BLaER1 treated with 17β-estradiol and CSF1 and Interleukin-3, amounts not matched to agents 10 nM and 100 nM (cell line): Measurements from ENCODE around the gene PLCG1.
"Not testable (repeated sequence)": the region's sequence is repeated elsewhere in the genome, so short reads cannot be mapped to it uniquely, and the experiment has no call there.

Experiments used
- H3K27ac ChIP-seq, 11 experiments: shearing (Covaris generic); formaldehyde crosslinking; 2 replicates each; pipeline ENCODE4 v1.8.1; 2022
- H3K27me3 ChIP-seq, 11 experiments: shearing (Covaris generic); formaldehyde crosslinking; 2 replicates each; pipeline ENCODE4 v1.8.1; 2022
- H3K36me3 ChIP-seq, 11 experiments: shearing (Covaris generic); formaldehyde crosslinking; 2 replicates each; pipeline ENCODE4 v1.8.1; 2022
- H3K4me1 ChIP-seq, 10 experiments: shearing (Covaris generic); formaldehyde crosslinking; 2 replicates each; pipeline ENCODE4 v1.8.1; 2022
- H3K4me2 ChIP-seq, 11 experiments: shearing (Covaris generic); formaldehyde crosslinking; 2 replicates each; pipeline ENCODE4 v1.8.1; 2022
- H3K4me3 ChIP-seq, 10 experiments: shearing (Covaris generic); formaldehyde crosslinking; 2 replicates each; pipeline ENCODE4 v1.8.1; 2022
- H3K9ac ChIP-seq, 11 experiments: shearing (Covaris generic); formaldehyde crosslinking; 2 replicates each; pipeline ENCODE4 v1.8.1; 2022
- H3K9me3 ChIP-seq, 11 experiments: shearing (Covaris generic); formaldehyde crosslinking; replicated peaks in 1 of 11; 2 replicates each; pipeline ENCODE4 v1.8.1; 2022
- H4K20me1 ChIP-seq, 11 experiments: shearing (Covaris generic); formaldehyde crosslinking; 2 replicates each; pipeline ENCODE4 v1.8.1; 2022
- Cebpa-rat ChIP-seq, 11 experiments: shearing (Covaris generic); IDR thresholded peaks; 2 replicates each; pipeline ENCODE4 v1.8.1; 2022

The PLCG1 gene

GRCh38 chr20:41101660-41102059 lies 35.7 kb upstream of the PLCG1 start:
- H3K4me1 ChIP-seq, result no peaks in the 10 kb centered on the region
- no peak overlapping the region for H3K9ac ChIP-seq
- no peak for TF ChIP-seq Cebpa-rat (IDR thresholded peaks at IDR 0.05)
- H3K27me3 ChIP-seq, result no peaks in the 10 kb centered on the region
- H3K9me3 ChIP-seq, result no peaks in the 10 kb centered on the region
- H4K20me1 ChIP-seq, result peaks cover 0 to 21% (median 9%) of the 10 kb centered on the region in 11 experiments; a peak in 10 of 22 replicates
- H3K4me2 ChIP-seq, result no peak overlapping the region
- no peak overlapping the region for H3K27ac ChIP-seq
- peaks cover 88 to 99% (median 94%) of the 10 kb centered on the region in 11 experiments for H3K36me3 ChIP-seq
- no peak overlapping the region for H3K4me3 ChIP-seq

- Histone ChIP-seq H3K9ac (no peak overlapping the region), H3K36me3 (peaks cover 74 to 98% (median 87%) of the 10 kb centered on the region in 11 experiments), H3K4me2 (no peak overlapping the region), H3K4me3 (no peak overlapping the region), H4K20me1 (peaks cover 5 to 65% (median 22%) of the 10 kb centered on the region in 11 experiments; a peak in 13 of 22 replicates), H3K4me1 (peaks cover 0 to 18% (median 7%) of the 10 kb centered on the region in 10 experiments; a peak in 12 of 20 replicates), H3K27me3 (no peaks in the 10 kb centered on the region), H3K27ac (no peak overlapping the region), H3K9me3 (no peaks in the 10 kb centered on the region)
- no peak for TF ChIP-seq Cebpa-rat (IDR thresholded peaks at IDR 0.05)
Observed at GRCh38 chr20:41108531-41108930, 28.8 kb upstream of the PLCG1 start.

DNA sequence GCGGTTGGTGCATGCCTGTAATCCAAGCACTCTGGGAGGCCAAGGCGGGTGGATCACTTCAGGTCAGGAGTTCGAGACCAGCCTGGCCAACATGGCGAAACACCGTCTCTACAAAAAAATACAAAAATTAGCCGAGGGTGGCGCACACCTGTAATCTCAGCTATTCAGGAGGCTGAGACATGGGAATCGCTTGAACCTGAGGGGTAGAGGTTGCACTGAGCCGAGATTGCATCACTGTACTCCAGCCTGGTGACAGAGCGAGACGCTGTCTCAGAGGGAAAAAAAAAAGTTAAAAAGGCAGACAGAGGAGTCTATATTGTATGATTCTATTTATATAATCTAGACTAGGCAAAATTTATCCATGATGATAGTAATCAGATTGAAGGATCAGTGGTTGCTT lies 27.3 kb upstream of the PLCG1 start:
- H3K4me3 ChIP-seq, result no peak overlapping the region
- no peaks in the 10 kb centered on the region for H3K27me3 ChIP-seq
- no peak overlapping the region for H3K9ac ChIP-seq
- H3K36me3 ChIP-seq, result peaks cover 76 to 98% (median 90%) of the 10 kb centered on the region in 11 experiments
- no peaks in the 10 kb centered on the region for H3K9me3 ChIP-seq
- peaks cover 5 to 62% (median 25%) of the 10 kb centered on the region in 11 experiments; a peak in 15 of 22 replicates for H4K20me1 ChIP-seq
- no peak overlapping the region for H3K4me2 ChIP-seq
- no peak for TF ChIP-seq Cebpa-rat (IDR thresholded peaks at IDR 0.05)
- H3K27ac ChIP-seq, result no peak overlapping the region
- peaks cover 0 to 18% (median 7%) of the 10 kb centered on the region in 10 experiments; a peak in 12 of 20 replicates for H3K4me1 ChIP-seq

DNA sequence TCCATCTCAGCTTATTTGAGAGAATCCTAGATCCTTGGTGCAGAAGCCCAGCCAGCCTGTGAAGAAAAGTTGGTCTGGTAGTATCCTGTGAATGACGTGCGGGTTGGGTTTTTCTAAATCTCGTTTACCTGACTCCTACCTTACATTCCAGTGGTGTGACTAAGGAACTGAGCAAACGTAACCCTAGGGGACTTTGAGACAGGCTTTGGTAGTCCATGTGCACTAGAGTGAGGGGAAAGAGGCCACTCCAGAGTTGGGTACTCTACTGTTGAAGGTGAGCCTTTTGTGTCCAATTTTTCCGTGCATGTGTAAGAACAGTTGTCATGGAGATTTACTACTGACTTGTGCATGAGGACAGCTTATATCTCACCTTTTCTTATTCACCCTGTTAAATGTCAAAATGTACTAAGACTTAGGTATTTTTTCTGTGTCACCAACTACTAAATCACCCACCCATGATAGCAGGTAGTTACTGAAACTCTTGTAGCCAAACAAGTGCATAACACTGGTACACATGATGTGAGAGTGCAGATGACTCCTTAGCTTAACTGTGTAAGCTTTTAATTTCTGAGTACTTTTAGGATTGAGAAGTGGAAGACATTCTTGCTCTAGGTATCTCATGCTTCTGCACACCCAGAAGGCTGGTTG lies 26.3 kb upstream of the PLCG1 start:
- Histone ChIP-seq H3K9ac (no peak overlapping the region), H3K27ac (no peak overlapping the region), H3K4me1 (peaks cover 0 to 18% (median 7%) of the 10 kb centered on the region in 10 experiments; a peak in 12 of 20 replicates), H3K4me2 (0 out of 22 replicates have a peak overlapping the region, but pooled peaks of 1 of the 11 experiments have one; percentile 11), H4K20me1 (peaks cover 5 to 68% (median 34%) of the 10 kb centered on the region in 11 experiments; a peak in 16 of 22 replicates), H3K4me3 (no peak overlapping the region), H3K36me3 (peaks cover 85 to 99% (median 94%) of the 10 kb centered on the region in 11 experiments), H3K9me3 (no peaks in the 10 kb centered on the region), H3K27me3 (no peaks in the 10 kb centered on the region)
- TF ChIP-seq Cebpa-rat (IDR thresholded peaks at IDR 0.05), result no peak

GRCh38 chr20:41111578-41111951 lies 25.8 kb upstream of the PLCG1 start:
- peaks cover 5 to 70% (median 34%) of the 10 kb centered on the region in 11 experiments; a peak in 16 of 22 replicates for H4K20me1 ChIP-seq
- H3K27me3 ChIP-seq, result no peaks in the 10 kb centered on the region
- H3K27ac ChIP-seq, result no peak overlapping the region
- H3K4me1 ChIP-seq, result peaks cover 0 to 18% (median 7%) of the 10 kb centered on the region in 10 experiments; a peak in 12 of 20 replicates
- peaks cover 85 to 99% (median 95%) of the 10 kb centered on the region in 11 experiments for H3K36me3 ChIP-seq
- no peaks in the 10 kb centered on the region for H3K9me3 ChIP-seq
- no peak overlapping the region for H3K9ac ChIP-seq
- H3K4me3 ChIP-seq, result no peak overlapping the region
- no peak for TF ChIP-seq Cebpa-rat (IDR thresholded peaks at IDR 0.05)
- peak overlapping the region in 2 of 11 experiments; percentile 33 to 43; a peak in 2 of 22 replicates for H3K4me2 ChIP-seq

DNA sequence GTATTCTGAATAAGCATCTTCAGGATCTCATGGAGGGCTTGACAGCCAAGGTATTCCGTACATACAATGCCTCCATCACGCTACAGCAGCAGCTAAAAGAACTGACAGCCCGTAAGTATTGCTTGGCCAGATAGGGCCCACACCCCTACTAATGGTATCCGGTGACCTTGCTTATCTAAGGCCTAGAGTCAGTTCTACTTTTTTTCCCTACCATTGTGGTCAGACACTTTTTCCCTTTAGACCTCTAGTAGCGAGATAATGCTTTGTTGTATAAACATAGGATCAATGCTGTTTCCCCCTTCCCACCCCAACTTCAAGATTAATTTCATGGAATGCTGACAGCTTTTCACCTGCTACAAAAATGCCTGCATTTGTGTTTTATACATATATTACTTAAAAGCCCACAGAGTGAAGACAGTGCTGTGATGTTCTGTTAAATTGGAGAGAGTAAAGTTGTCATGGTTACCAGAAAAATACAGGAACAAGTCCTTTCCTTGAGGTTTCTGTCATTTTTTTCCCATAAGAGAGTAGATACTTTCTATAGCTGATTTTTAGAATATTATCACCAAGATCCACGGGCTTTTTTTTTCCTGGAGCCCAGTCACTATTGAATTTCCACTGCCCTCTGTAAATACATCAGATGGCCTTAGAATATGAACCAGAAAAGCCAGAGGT lies 20.9 kb upstream of the PLCG1 start:
- no peaks in the 10 kb centered on the region for H3K9me3 ChIP-seq
- H3K36me3 ChIP-seq, result peaks cover 94 to 100% (median 99%) of the 10 kb centered on the region in 11 experiments
- H3K27me3 ChIP-seq, result no peaks in the 10 kb centered on the region
- TF ChIP-seq Cebpa-rat (IDR thresholded peaks at IDR 0.05), result no peak
- H3K27ac ChIP-seq, result no peak overlapping the region; a peak in 1 of 22 replicates
- no peak overlapping the region for H3K9ac ChIP-seq
- peaks cover 5 to 54% (median 29%) of the 10 kb centered on the region in 11 experiments; a peak in 16 of 22 replicates for H4K20me1 ChIP-seq
- peaks cover 0 to 11% (median 0%) of the 10 kb centered on the region in 10 experiments; a peak in 3 of 20 replicates for H3K4me1 ChIP-seq
- no peak overlapping the region for H3K4me2 ChIP-seq
- H3K4me3 ChIP-seq, result no peak overlapping the region

DNA sequence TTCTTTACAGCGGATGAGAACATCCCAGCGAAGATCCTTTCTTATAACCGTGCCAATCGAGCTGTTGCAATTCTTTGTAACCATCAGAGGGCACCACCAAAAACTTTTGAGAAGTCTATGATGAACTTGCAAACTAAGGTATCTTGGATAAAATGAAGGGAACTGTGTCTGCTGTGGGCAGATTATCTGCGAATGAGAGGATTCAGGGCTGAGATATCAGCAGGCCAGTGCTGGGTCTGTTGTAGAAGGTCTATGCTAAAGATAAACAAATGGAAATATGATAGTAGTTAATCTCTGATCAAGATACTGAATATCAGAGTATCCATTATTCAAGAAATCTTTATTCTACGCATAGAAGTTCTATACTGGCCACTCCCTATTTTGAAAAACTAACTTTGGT lies 19.2 kb upstream of the PLCG1 start:
- not testable (repeated sequence) for H3K27me3 ChIP-seq, H3K9ac ChIP-seq, H3K4me2 ChIP-seq, H3K9me3 ChIP-seq, H3K27ac ChIP-seq, H3K4me1 ChIP-seq, H3K4me3 ChIP-seq
- Histone ChIP-seq H3K36me3 (peaks cover 99 to 100% (median 100%) of the 10 kb centered on the region in 11 experiments), H4K20me1 (peaks cover 0 to 46% (median 28%) of the 10 kb centered on the region in 11 experiments; a peak in 18 of 22 replicates)

- H4K20me1 ChIP-seq, result peaks cover 0 to 46% (median 23%) of the 10 kb centered on the region in 11 experiments; a peak in 18 of 22 replicates
- no peak overlapping the region for H3K27ac ChIP-seq
- H3K27me3 ChIP-seq, result no peaks in the 10 kb centered on the region
- no peak overlapping the region for H3K9ac ChIP-seq
- peaks cover 99 to 100% (median 100%) of the 10 kb centered on the region in 11 experiments for H3K36me3 ChIP-seq
- H3K4me2 ChIP-seq, result no peak overlapping the region
- no peaks in the 10 kb centered on the region for H3K9me3 ChIP-seq
- H3K4me3 ChIP-seq, result no peak overlapping the region
- no peak for TF ChIP-seq Cebpa-rat (IDR thresholded peaks at IDR 0.05)
- no peaks in the 10 kb centered on the region for H3K4me1 ChIP-seq
Observed at GRCh38 chr20:41118632-41119031, 18.7 kb upstream of the PLCG1 start.
